Memory B cell (primary cell): ENCODE data around the gene PRMT7.

Experiments used
- ATAC-seq: fragments of 150-1000 bp; cut with Tn5 transposase; 2 replicates; pipeline ENCODE4 v1.10.0; 2021; ENCODE audit warnings: low read depth, mild to moderate bottlenecking, moderate library complexity
- DNase-seq, 2 donors: peaks; one replicate each; pipeline ENCODE4 v3.0.0; 2022; ENCODE audit warnings: low spot score in 2 of 2
- H3K27ac Mint-ChIP-seq: one replicate; pipeline ENCODE4 v1.8.0; 2022; ENCODE audit warnings: mild to moderate bottlenecking, moderate library complexity, mixed read lengths
- H3K27me3 Mint-ChIP-seq: one replicate; pipeline ENCODE4 v1.8.0; 2022; ENCODE audit warnings: mixed read lengths
- H3K36me3 Mint-ChIP-seq: one replicate; pipeline ENCODE4 v1.8.0; 2022; ENCODE audit warnings: mild to moderate bottlenecking, mixed read lengths
- H3K4me1 Mint-ChIP-seq: one replicate; pipeline ENCODE4 v1.8.0; 2022; ENCODE audit warnings: mixed read lengths
- H3K4me3 Mint-ChIP-seq: one replicate; pipeline ENCODE4 v1.8.0; 2022; ENCODE audit warnings: mild to moderate bottlenecking, moderate library complexity, mixed read lengths
- H3K9me3 Mint-ChIP-seq: one replicate; pipeline ENCODE4 v1.8.0; 2022; ENCODE audit warnings: mixed read lengths

Gene PRMT7

GRCh38 chr16:68397710-68398201, 86.9 kb downstream of the PRMT7 start:
- no peaks in the 10 kb centered on the region for H3K27me3 Mint-ChIP-seq
- H3K4me3 Mint-ChIP-seq: no peak overlapping the region
- H3K9me3 Mint-ChIP-seq: no peaks in the 10 kb centered on the region
- DNase-seq: no peak
- no peak overlapping the region for H3K27ac Mint-ChIP-seq
- no peaks in the 10 kb centered on the region for H3K36me3 Mint-ChIP-seq
- H3K4me1 Mint-ChIP-seq: peaks cover 10% of the 10 kb centered on the region
- no peak for ATAC-seq

DNA sequence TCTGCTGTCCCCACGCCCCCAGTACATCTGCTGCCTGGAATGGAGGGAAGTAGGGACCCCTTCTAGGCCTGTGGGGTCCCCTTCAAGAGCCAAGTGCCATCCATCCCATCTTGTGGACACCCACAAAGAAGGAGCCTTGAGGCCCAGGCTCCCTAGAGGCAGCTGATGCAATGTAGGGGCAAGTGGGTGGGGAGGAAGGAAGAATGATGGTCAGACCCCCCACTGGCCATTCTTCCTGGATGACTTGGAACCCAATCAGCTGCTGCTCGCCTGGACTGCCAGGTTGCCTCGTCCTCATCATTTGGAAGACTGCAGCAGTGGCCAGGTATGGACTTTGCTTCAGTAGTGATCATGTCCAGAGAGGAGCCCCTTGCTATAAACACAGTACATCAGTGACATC, 88.6 kb downstream of the PRMT7 start:
- Mint-ChIP-seq H3K36me3 (no peaks in the 10 kb centered on the region), H3K4me3 (no peak overlapping the region), H3K9me3 (no peaks in the 10 kb centered on the region), H3K27me3 (no peaks in the 10 kb centered on the region), H3K4me1 (peaks cover 7% of the 10 kb centered on the region), H3K27ac (no peak overlapping the region)
- ATAC-seq (no peak), DNase-seq (no peak)

GRCh38 chr16:68400083-68400923, 89.5 kb downstream of the PRMT7 start:
- no peaks in the 10 kb centered on the region for H3K36me3 Mint-ChIP-seq
- DNase-seq: no peak
- peaks cover 7% of the 10 kb centered on the region for H3K4me1 Mint-ChIP-seq
- no peaks in the 10 kb centered on the region for H3K9me3 Mint-ChIP-seq
- H3K4me3 Mint-ChIP-seq: no peak overlapping the region
- no peak for ATAC-seq
- H3K27ac Mint-ChIP-seq: no peak overlapping the region
- H3K27me3 Mint-ChIP-seq: no peaks in the 10 kb centered on the region

GRCh38 chr16:68400924-68401460, 90.2 kb downstream of the PRMT7 start:
- Mint-ChIP-seq H3K4me1 (peaks cover 6% of the 10 kb centered on the region), H3K27ac (no peak overlapping the region), H3K27me3 (no peaks in the 10 kb centered on the region), H3K36me3 (no peaks in the 10 kb centered on the region), H3K9me3 (no peaks in the 10 kb centered on the region), H3K4me3 (no peak overlapping the region)
- DNase-seq: no peak
- ATAC-seq: no peak

GRCh38 chr16:68401871-68402747, 91.3 kb downstream of the PRMT7 start:
- no peak for ATAC-seq

GRCh38 chr16:68402748-68403040, 91.9 kb downstream of the PRMT7 start:
- no peak for ATAC-seq
- H3K36me3 Mint-ChIP-seq: no peaks in the 10 kb centered on the region
- H3K9me3 Mint-ChIP-seq: no peaks in the 10 kb centered on the region
- H3K27ac Mint-ChIP-seq: no peak overlapping the region
- DNase-seq: no peak
- H3K4me1 Mint-ChIP-seq: no peaks in the 10 kb centered on the region
- H3K4me3 Mint-ChIP-seq: no peak overlapping the region
- no peaks in the 10 kb centered on the region for H3K27me3 Mint-ChIP-seq

More at GRCh38 chr16:68401871-68402747, 91.3 kb downstream of the PRMT7 start:
- H3K27ac Mint-ChIP-seq: no peak overlapping the region
- no peaks in the 10 kb centered on the region for H3K36me3 Mint-ChIP-seq
- no peaks in the 10 kb centered on the region for H3K27me3 Mint-ChIP-seq
- no peaks in the 10 kb centered on the region for H3K4me1 Mint-ChIP-seq
- H3K9me3 Mint-ChIP-seq: no peaks in the 10 kb centered on the region
- no peak overlapping the region for H3K4me3 Mint-ChIP-seq
- no peak for DNase-seq

DNA sequence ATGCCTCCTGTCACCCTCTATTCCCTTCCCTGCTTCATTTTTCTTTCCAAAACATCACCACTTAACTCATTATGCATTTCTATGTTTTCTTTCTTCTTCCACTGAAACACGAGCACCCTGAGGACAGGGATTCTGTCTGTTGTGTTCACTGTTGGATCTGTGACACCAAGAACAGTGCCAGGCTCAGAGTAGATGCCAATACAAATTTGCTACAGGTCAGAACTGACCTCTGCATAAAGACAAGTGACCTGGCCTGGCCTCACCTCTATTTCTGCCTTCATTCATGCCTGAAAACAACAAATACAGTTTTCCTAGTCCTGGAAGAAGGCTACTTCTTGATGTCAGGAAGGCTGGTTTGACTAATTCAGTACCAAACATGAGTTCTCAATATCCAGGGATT, 92.4 kb downstream of the PRMT7 start:
- Mint-ChIP-seq H3K27ac (no peak overlapping the region), H3K27me3 (no peaks in the 10 kb centered on the region)
- ATAC-seq: no peak

GRCh38 chr16:68403704-68404103, 92.9 kb downstream of the PRMT7 start:
- H3K27ac Mint-ChIP-seq: no peak overlapping the region
- no peak overlapping the region for H3K4me3 Mint-ChIP-seq
- DNase-seq (no peak), ATAC-seq (no peak)
- no peaks in the 10 kb centered on the region for H3K27me3 Mint-ChIP-seq
- H3K9me3 Mint-ChIP-seq: no peaks in the 10 kb centered on the region
- no peaks in the 10 kb centered on the region for H3K4me1 Mint-ChIP-seq
- H3K36me3 Mint-ChIP-seq: no peaks in the 10 kb centered on the region

More for the DNA sequence above, 92.4 kb downstream of the PRMT7 start:
- no peak overlapping the region for H3K4me3 Mint-ChIP-seq
- no peak for DNase-seq
- H3K36me3 Mint-ChIP-seq: no peaks in the 10 kb centered on the region
- no peaks in the 10 kb centered on the region for H3K4me1 Mint-ChIP-seq
- no peaks in the 10 kb centered on the region for H3K9me3 Mint-ChIP-seq

- DNase-seq (no peak), ATAC-seq (no peak)
- H3K27me3 Mint-ChIP-seq: no peaks in the 10 kb centered on the region
- no peaks in the 10 kb centered on the region for H3K4me1 Mint-ChIP-seq
- H3K4me3 Mint-ChIP-seq: no peak overlapping the region
- H3K36me3 Mint-ChIP-seq: no peaks in the 10 kb centered on the region
- no peak overlapping the region for H3K27ac Mint-ChIP-seq
- no peaks in the 10 kb centered on the region for H3K9me3 Mint-ChIP-seq
Measured at GRCh38 chr16:68404736-68405345, 94.0 kb downstream of the PRMT7 start.

DNA sequence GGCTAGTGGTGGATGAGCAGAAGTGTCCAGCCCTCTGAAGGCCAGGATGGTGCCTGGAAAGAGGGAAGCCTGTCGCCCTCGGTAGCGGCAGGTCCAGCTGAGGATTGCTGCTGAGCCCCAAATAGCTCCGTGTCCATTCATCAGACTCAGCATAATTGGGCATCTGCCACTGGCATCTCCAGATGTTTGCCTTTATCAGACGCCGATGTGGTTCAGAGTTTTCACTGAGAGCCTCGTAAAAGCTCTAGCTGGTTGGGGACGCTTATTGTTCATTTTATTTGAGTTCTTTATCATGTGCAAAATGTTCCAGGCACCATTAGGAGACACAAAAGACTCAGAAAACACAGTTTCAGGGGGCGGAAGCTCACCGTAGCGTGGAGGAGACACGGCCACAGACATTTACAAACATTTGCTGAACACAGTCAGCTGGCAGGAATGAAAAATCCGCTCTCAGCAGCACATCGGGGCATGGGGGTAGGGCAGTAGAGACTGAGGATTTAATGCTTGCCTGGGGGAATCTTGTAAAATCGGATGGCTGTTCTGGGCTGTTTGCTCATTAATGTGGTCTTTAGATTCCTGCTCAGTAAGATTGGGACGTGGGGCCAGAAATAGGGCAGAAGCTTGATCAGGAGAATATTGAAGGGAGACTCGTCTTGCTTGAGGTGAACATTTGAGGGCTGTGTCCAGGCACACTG, 95.8 kb downstream of the PRMT7 start:
- H3K4me3 Mint-ChIP-seq: no peak overlapping the region
- ATAC-seq (no peak), DNase-seq (no peak)
- H3K4me1 Mint-ChIP-seq: peaks cover 3% of the 10 kb centered on the region
- no peaks in the 10 kb centered on the region for H3K36me3 Mint-ChIP-seq
- H3K27me3 Mint-ChIP-seq: no peaks in the 10 kb centered on the region
- H3K27ac Mint-ChIP-seq: no peak overlapping the region
- no peaks in the 10 kb centered on the region for H3K9me3 Mint-ChIP-seq
